Measurements from ENCODE around the gene ZBTB46.
"Not testable (repeated sequence)": the region's sequence is repeated elsewhere in the genome, so short reads cannot be mapped to it uniquely, and the experiment has no call there.

Gene ZBTB46

GRCh38 chr20:63830841-63831588, at the start of gene ZBTB46:
TSS of gene ZBTB46 (minus strand) at chr20:63831264. CDS start at chr20:63790757, 40,507 bp downstream.
- DNase-seq, result no peak

- DNase-seq, result no peak
Measured at GRCh38 chr20:63878899-63879663, 48.0 kb upstream of the ZBTB46 start.

GRCh38 chr20:63877755-63878470, 46.8 kb upstream of the ZBTB46 start:
- DNase-seq, result no peak

- DNase-seq, result no peak
Measured at GRCh38 chr20:63876489-63877036, 45.5 kb upstream of the ZBTB46 start.

- DNase-seq, result not testable (repeated sequence)
Measured at GRCh38 chr20:63874241-63874640, 43.2 kb upstream of the ZBTB46 start.

GRCh38 chr20:63873477-63873971, 42.5 kb upstream of the ZBTB46 start:
- no peak for DNase-seq

- DNase-seq, result no peak
Measured at GRCh38 chr20:63868264-63868663, 37.2 kb upstream of the ZBTB46 start.

GRCh38 chr20:63867042-63867441, 36.0 kb upstream of the ZBTB46 start:
- DNase-seq, result not testable (repeated sequence)

- peak; percentile 97 for DNase-seq
Measured at GRCh38 chr20:63864978-63865640, 34.0 kb upstream of the ZBTB46 start, which contains the start of gene TPD52L2. TSS of gene TPD52L2 (plus strand) at chr20:63865270. CDS start at chr20:63865366, 96 bp downstream.

- no peak for DNase-seq
Measured at GRCh38 chr20:63864545-63864977, 33.5 kb upstream of the ZBTB46 start.

- peak; percentile 87 for DNase-seq
Measured at GRCh38 chr20:63863798-63864544, 32.9 kb upstream of the ZBTB46 start.

- DNase-seq, result no peak
Measured at GRCh38 chr20:63863021-63863797, 32.1 kb upstream of the ZBTB46 start.

- DNase-seq, result no peak
Measured at GRCh38 chr20:63861981-63862901, 31.2 kb upstream of the ZBTB46 start.

- no peak for DNase-seq
Measured at GRCh38 chr20:63861365-63861934, 30.4 kb upstream of the ZBTB46 start, which contains the start of gene ABHD16B. TSS of gene ABHD16B (plus strand) at chr20:63861498. CDS start at chr20:63861541, 43 bp downstream.

- DNase-seq, result no peak
Measured at GRCh38 chr20:63860325-63861051, 29.4 kb upstream of the ZBTB46 start.

- DNase-seq, result no peak
Measured at GRCh38 chr20:63859166-63859699, 28.2 kb upstream of the ZBTB46 start.

- no peak for DNase-seq
Measured at GRCh38 chr20:63858393-63859165, 27.5 kb upstream of the ZBTB46 start.

All from activated CD8-positive, alpha-beta memory T cell treated with anti-CD3 and anti-CD28 coated beads for 24 hours (primary cell).